DMS79 treated with DMSO at 0.1 percent for 48 hours (cell line): Measurements from ENCODE around the gene MYCBP.
"Not testable (repeated sequence)": the region's sequence is repeated elsewhere in the genome, so short reads cannot be mapped to it uniquely, and the experiment has no call there.

Source experiments
- DNase-seq: peaks from one replicate; lab custom pipeline; 2025; lab: John Stamatoyannopoulos, UW

Gene MYCBP

GRCh38 chr1:38867208-38867607 is 5.9 kb downstream of the MYCBP start:
- DNase-seq, result no peak

GRCh38 chr1:38865112-38865715 is 7.9 kb downstream of the MYCBP start:
- DNase-seq, result no peak

GRCh38 chr1:38860454-38860795 is 12.7 kb downstream of the MYCBP start:
- peak; percentile 40 for DNase-seq

- DNase-seq, result peak; percentile 93
Measured at GRCh38 chr1:38859561-38860453, 13.3 kb downstream of the MYCBP start, which contains the start of gene RRAGC. TSS of gene RRAGC (minus strand) at chr1:38859772. CDS start at chr1:38859646, 126 bp downstream.

GRCh38 chr1:38858833-38859560 is 14.2 kb downstream of the MYCBP start:
- peak; percentile 58 for DNase-seq

- no peak for DNase-seq
Measured at GRCh38 chr1:38852780-38853179, 20.4 kb downstream of the MYCBP start.

GRCh38 chr1:38848071-38848470 is 25.1 kb downstream of the MYCBP start:
- no peak for DNase-seq

GRCh38 chr1:38846210-38846609 is 26.9 kb downstream of the MYCBP start:
- no peak for DNase-seq

- not testable (repeated sequence) for DNase-seq
Measured at GRCh38 chr1:38845088-38845487, 28.1 kb downstream of the MYCBP start.

- no peak for DNase-seq
Measured at GRCh38 chr1:38840281-38840680, 32.9 kb downstream of the MYCBP start.

- no peak for DNase-seq
Measured at GRCh38 chr1:38839363-38839762, 33.8 kb downstream of the MYCBP start.

- DNase-seq, result not testable (repeated sequence)
Measured at GRCh38 chr1:38836316-38836715, 36.8 kb downstream of the MYCBP start.

GRCh38 chr1:38834937-38835827 is 38.0 kb downstream of the MYCBP start:
- DNase-seq, result peak; percentile 91

- DNase-seq, result no peak
Measured at GRCh38 chr1:38834221-38834782, 38.8 kb downstream of the MYCBP start.

- no peak for DNase-seq
Measured at GRCh38 chr1:38833146-38833545, 40.0 kb downstream of the MYCBP start.

GRCh38 chr1:38832370-38832734 is 40.8 kb downstream of the MYCBP start:
- DNase-seq, result no peak

- no peak for DNase-seq
Measured at GRCh38 chr1:38831731-38832369, 41.3 kb downstream of the MYCBP start.

- DNase-seq, result no peak
Measured at GRCh38 chr1:38829368-38829767, 43.8 kb downstream of the MYCBP start.

GRCh38 chr1:38827318-38827717 is 45.8 kb downstream of the MYCBP start:
- DNase-seq, result no peak

GRCh38 chr1:38826886-38827285 is 46.3 kb downstream of the MYCBP start:
- no peak for DNase-seq

- DNase-seq, result no peak
Measured at GRCh38 chr1:38826262-38826661, 46.9 kb downstream of the MYCBP start.
